Psoas muscle (tissue), 8 donors: ENCODE results near the gene RPL18A. TPM values are rescaled to one million over a fixed set of nuclear protein-coding genes. Genes with fewer than 3 reads are reported as not detected.
A peak's percentile ranks its signal among the peaks of the same experiment; 100 is the strongest.
"Not testable (repeated sequence)": the region's sequence is repeated elsewhere in the genome, so short reads cannot be mapped to it uniquely, and the experiment has no call there.

Source experiments
- ATAC-seq, 4 donors: fragments of 200-7000 bp; cut with Tn5 transposase; one replicate each; pipeline ENCODE4 v1.9.1; 2020; ENCODE audit warnings: moderate library complexity in 3 of 4, mild to moderate bottlenecking in 2 of 4
- DNase-seq, 2 donors: peaks; one replicate each; pipeline ENCODE4 v3.0.0-alpha.2; 2020
- H3K27ac ChIP-seq: fragments of 200-600 bp; one replicate; pipeline ENCODE4 v1.8.0; 2022
- H3K27me3 ChIP-seq, 3 donors: fragments of 200-600 bp in 1 of 3; one replicate each; pipeline versions ENCODE4 v1.6.1 to v1.8.0; 2013 to 2022; ENCODE audit warnings: low read length in 2 of 3, mild to moderate bottlenecking in 2 of 3, moderate library complexity in 1 of 3; ENCODE audit not compliant: insufficient read depth in 3 of 3
- H3K36me3 ChIP-seq, 2 donors: fragments of 200-600 bp in 1 of 2; one replicate each; pipeline versions ENCODE4 v1.6.1 to v1.8.0; 2013 to 2022; ENCODE audit warnings: low read depth in 1 of 2, mild to moderate bottlenecking in 1 of 2, moderate library complexity in 1 of 2; ENCODE audit not compliant: insufficient read depth in 1 of 2
- H3K4me1 ChIP-seq: fragments of 200-600 bp; one replicate; pipeline ENCODE4 v1.8.0; 2022
- H3K4me3 ChIP-seq: fragments of 200-600 bp; one replicate; pipeline ENCODE4 v1.8.0; 2022; ENCODE audit warnings: mild to moderate bottlenecking
- H3K9me3 ChIP-seq: fragments of 200-600 bp; one replicate; pipeline ENCODE4 v1.8.0; 2022
- WGBS, 3 donors: extraction: QIAGEN DNeasy Blood & Tissue Kit; methylation state at CpG; one replicate each; pipeline versions ENCODE4 v1.1.6 to v1.1.7; 2013; 5-methylcytosine and 5-hydroxymethylcytosine counted together
- intact Hi-C, 2 donors: fragments of 100-400 bp; cut with DNase I; formaldehyde crosslinking; loops; one replicate each; pipeline versions ENCODE4 v1.11.0 to v1.14.2; 2022
- polyA plus RNA-seq, 3 donors: library from polyadenylated mRNA; stranded (reverse); fragments of 200-250 nt; gene quantifications; one replicate each; pipeline ENCODE4 v1.2.3, GENCODE V29; 2013
- total RNA-seq, 4 donors: library from RNA; stranded (reverse); fragmentation: NEBNext Ultra II Directional in 2 of 4; extraction: Animal tissue kit (Norgen Biotek cat#: 25700) in 2 of 4; gene quantifications; one replicate each; pipeline versions ENCODE4 v1.2.1 to v1.2.4, GENCODE V29; 2021 to 2023
- TF ChIP-seq, protein P1 (sequence below): fragments of 200-600 bp; IDR thresholded peaks from one replicate; pipeline ENCODE4 v1.8.0; 2022; ENCODE audit warnings: antibody characterized with exemption
- donor health status: healthy with polysubstance abuse.
- donor health status: DM: no; HTN: no; CAD: no; lungs with moderate emphysema.
- donor health status: Bipolar disorder and iron deficiency.
- donor health status: healthy.
- donor health status: DM: yes; HTN: yes; CAD: no.
- donor health status: DM: no; HTN: no; CAD: no.
- donor health status: DM: no; HTN: no; CAD: no.
- donor health status: DM: yes; HTN: yes; CAD: no.

Gene RPL18A
- total and polyA plus RNA-seq, 7 donors = 1,164 to 3,046 (median 1,735) TPM

DNA sequence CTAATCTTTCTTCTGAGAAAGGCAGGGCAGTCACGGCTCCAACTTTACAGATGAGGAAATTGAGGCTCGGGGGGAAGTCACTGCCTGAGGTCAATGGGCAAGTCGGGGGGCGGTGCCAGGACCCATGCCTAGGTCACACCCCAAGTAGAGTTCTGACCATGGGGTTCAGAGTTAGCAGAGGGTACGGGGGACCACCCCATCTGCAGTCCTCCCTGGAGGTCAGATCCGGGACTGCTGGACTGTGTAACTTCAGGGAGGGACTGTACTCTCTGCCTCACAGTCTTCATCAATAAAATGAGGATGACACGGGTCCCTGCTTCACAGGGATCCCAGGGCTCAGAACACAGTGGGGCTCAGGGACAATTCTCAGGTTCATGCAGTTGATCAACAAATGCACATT is 19.8 kb downstream of the RPL18A start:
- Histone ChIP-seq H3K4me1 (no peaks in the 10 kb centered on the region), H3K27ac (no peak overlapping the region), H3K4me3 (no peak overlapping the region), H3K27me3 (peaks cover 0 to 30% (median 5%) of the 10 kb centered on the region in 3 donors), H3K9me3 (no peaks in the 10 kb centered on the region), H3K36me3 (no peaks in the 10 kb centered on the region)
- intact Hi-C loops = no loop called here
- ATAC-seq (peak in 1 of 4 donors; percentile 30), DNase-seq (no peak)
- TF ChIP-seq, protein P1, sequence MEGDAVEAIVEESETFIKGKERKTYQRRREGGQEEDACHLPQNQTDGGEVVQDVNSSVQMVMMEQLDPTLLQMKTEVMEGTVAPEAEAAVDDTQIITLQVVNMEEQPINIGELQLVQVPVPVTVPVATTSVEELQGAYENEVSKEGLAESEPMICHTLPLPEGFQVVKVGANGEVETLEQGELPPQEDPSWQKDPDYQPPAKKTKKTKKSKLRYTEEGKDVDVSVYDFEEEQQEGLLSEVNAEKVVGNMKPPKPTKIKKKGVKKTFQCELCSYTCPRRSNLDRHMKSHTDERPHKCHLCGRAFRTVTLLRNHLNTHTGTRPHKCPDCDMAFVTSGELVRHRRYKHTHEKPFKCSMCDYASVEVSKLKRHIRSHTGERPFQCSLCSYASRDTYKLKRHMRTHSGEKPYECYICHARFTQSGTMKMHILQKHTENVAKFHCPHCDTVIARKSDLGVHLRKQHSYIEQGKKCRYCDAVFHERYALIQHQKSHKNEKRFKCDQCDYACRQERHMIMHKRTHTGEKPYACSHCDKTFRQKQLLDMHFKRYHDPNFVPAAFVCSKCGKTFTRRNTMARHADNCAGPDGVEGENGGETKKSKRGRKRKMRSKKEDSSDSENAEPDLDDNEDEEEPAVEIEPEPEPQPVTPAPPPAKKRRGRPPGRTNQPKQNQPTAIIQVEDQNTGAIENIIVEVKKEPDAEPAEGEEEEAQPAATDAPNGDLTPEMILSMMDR = no peak
- 69 to 77% (median 69%) methylated on average over 7 of the region's 7 CpGs for WGBS, 3 donors

DNA sequence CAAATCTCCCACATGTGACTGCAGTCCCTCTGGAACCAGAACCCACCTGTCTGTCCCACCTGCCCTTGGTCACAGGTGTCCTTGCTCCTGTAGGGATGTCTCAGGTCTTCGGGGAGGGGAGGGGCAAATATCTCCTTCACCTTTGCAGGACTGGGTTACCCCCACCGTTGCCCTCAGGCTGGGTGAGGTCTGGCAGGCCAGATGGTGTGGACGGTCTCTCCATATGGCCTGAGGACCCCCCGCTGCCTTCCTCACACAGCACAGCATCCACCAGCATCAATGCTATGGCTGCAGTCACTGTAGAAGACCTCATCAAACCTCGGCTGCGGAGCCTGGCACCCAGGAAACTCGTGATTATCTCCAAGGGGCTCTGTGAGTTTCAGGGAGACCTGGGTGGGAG is 22.0 kb downstream of the RPL18A start:
- no peak for DNase-seq
- TF ChIP-seq, protein P1 = no peak
- no peaks in the 10 kb centered on the region for H3K36me3 ChIP-seq
- H3K27ac ChIP-seq = no peak overlapping the region
- intact Hi-C loops = no loop called here
- no peak overlapping the region for H3K4me3 ChIP-seq
- no peaks in the 10 kb centered on the region for H3K4me1 ChIP-seq
- 62 to 69% (median 66%) methylated on average over 7 of the region's 7 CpGs for WGBS, 3 donors
- peaks cover 0 to 9% (median 2%) of the 10 kb centered on the region in 3 donors for H3K27me3 ChIP-seq
- no peak for ATAC-seq
- H3K9me3 ChIP-seq = no peaks in the 10 kb centered on the region

DNA sequence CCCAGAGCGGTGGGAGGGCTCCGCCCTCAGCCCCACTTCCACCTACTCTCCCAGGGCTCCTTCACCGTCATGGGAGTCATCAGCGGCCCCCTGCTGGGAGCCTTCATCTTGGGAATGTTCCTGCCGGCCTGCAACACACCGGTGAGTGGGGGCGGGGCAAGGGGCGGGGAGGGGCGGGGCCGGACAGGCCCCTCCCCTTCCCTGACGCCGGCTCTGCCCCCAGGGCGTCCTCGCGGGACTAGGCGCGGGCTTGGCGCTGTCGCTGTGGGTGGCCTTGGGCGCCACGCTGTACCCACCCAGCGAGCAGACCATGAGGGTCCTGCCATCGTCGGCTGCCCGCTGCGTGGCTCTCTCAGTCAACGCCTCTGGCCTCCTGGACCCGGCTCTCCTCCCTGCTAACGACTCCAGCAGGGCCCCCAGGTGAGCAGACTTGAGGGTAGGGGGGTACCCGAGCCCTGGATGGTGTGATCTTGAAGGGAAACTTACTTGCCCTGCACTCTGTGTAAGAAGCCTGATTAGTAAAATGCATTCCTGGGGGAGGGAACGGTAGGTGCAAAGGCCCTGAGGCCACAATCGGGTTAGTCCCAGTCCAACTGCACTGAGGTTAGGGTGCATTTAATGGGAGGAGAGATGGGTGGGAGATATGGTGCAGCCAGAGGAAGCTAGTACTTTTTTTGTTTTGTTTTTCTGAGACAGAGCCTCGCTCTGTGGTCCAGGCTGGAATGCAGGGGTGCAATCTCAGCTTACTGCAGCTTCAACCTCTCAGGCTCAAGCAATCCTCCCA is 24.1 kb downstream of the RPL18A start:
- no peaks in the 10 kb centered on the region for H3K27me3 ChIP-seq
- TF ChIP-seq, protein P1 = no peak
- H3K27ac ChIP-seq = no peak overlapping the region
- no peak overlapping the region for H3K4me3 ChIP-seq
- no peaks in the 10 kb centered on the region for H3K9me3 ChIP-seq
- intact Hi-C loops = no loop called here
- WGBS, 3 donors = 66 to 71% (median 67%) methylated on average over 25 to 33 of the region's 33 CpGs
- H3K36me3 ChIP-seq = no peaks in the 10 kb centered on the region
- no peak for ATAC-seq
- no peaks in the 10 kb centered on the region for H3K4me1 ChIP-seq
- DNase-seq = no peak

DNA sequence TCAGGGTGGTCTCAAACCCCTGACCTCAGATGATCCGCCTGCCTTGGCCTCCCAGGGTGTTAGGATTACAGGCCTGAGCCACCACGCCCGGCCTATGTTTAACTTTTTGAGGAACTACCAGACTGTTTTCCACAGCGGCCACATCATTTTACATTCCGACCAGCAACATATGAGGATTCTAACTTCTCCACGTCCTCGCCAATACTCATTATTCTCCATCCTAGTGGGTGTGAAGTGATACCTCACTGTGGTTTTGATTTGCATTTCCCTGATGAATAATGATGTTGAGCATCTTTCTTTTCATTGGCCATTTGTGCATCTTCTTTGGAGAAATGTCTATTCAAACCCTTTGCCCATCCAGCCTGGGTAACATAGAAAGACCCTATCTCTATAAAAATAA is 26.8 kb downstream of the RPL18A start:
- Histone ChIP-seq H3K4me1 (no peaks in the 10 kb centered on the region), H3K27me3 (peaks cover 0 to 9% (median 3%) of the 10 kb centered on the region in 3 donors), H3K36me3 (no peaks in the 10 kb centered on the region), H3K4me3 (no peak overlapping the region), H3K27ac (no peak overlapping the region), H3K9me3 (no peaks in the 10 kb centered on the region)
- DNase-seq (no peak), ATAC-seq (no peak)
- 75 to 77% (median 75%) methylated on average over 7 of the region's 7 CpGs for WGBS, 3 donors
- intact Hi-C loops = no loop called here
- TF ChIP-seq, protein P1 = no peak

DNA sequence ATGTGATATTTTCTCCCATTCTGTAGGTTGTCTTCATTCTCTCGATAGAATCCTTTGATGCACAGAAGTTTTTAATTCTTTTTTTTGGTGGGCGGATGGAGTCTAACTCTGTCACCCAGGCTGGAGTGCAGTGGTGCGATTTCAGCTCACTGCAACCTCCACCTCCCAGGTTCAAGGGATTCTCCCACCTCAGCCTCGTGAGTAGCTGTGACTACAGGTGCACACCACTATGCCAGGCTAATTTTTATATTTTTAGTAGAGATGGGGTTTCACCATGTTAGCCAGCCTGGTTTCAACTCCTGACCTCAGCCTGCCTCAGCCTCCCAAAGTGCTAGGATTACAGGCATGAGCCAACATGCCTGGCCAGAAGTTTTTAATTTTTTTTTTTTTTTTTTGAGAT is 27.5 kb downstream of the RPL18A start:
- H3K9me3 ChIP-seq, ATAC-seq, DNase-seq, H3K4me1 ChIP-seq, H3K4me3 ChIP-seq, intact Hi-C loops, H3K27ac ChIP-seq, H3K36me3 ChIP-seq: not testable (repeated sequence)
- 72 to 74% (median 74%) methylated on average over 4 of the region's 4 CpGs for WGBS, 3 donors
- peaks cover 0 to 15% (median 3%) of the 10 kb centered on the region in 3 donors for H3K27me3 ChIP-seq
